UCSD-AML1 (cell line): ENCODE results near the gene MMD2.

ENCODE experiments used
- DNase-seq: peaks from one replicate; lab custom pipeline; 2025; ENCODE audit not compliant: unreplicated experiment; lab: John Stamatoyannopoulos, UW

MMD2 gene

DNA sequence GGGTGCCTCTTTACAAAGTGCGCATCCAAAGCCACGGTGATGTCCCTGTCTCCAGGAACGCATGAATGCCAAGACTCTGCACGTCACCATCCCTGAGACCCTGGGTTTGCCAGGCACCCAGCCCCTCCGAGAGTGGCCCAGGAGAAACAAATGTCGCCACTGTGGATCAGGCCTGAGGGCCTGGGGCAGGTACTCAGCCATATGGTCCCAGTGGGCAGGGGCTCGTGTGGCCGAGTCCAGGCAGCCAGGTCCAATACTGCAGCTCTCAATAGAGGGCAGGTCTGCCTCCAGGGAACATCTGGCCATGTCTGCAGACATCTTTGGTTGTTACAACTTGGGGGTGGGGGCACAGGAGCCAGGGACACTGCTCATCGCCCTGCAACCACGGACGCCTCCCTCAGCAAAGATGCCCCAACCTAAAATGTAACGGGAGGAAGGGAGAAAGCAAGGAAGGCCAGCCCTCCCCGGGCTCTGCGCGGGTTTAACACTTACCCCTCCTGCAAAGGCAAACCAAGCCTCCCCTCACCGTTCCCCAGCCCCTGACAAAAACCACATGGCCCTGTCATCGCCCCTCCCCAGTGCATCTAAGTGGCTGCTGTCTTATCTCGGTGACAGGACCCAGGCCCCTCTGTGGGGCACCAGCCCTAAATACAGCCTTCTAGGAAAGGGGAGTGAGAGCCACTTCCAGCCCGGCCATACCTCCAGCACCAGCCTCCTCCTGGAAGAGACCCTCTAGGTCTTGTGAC is 86.9 kb downstream of the MMD2 start:
- DNase-seq: no peak

- DNase-seq: no peak
Observed at GRCh38 chr7:4871056-4871680, 87.8 kb downstream of the MMD2 start.

DNA sequence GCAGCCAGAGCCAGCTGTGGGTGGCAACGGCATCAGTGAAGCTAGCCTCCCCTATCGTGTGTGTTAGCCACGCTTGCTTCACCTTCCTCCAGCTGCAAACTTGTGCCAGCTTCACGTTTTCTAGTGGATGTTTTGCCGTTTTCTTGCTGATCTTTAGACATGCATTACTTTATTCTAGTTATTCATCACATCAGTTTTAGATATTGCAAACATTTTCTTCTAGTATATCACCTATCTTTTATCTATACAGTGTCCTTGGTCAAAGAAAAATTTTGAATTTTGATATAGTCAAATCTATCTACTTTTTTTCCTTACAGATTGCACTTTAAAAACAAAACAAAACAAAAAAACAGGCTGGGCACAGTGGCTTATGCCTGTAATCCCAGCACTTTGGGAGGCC is 90.5 kb downstream of the MMD2 start:
- no peak for DNase-seq

DNA sequence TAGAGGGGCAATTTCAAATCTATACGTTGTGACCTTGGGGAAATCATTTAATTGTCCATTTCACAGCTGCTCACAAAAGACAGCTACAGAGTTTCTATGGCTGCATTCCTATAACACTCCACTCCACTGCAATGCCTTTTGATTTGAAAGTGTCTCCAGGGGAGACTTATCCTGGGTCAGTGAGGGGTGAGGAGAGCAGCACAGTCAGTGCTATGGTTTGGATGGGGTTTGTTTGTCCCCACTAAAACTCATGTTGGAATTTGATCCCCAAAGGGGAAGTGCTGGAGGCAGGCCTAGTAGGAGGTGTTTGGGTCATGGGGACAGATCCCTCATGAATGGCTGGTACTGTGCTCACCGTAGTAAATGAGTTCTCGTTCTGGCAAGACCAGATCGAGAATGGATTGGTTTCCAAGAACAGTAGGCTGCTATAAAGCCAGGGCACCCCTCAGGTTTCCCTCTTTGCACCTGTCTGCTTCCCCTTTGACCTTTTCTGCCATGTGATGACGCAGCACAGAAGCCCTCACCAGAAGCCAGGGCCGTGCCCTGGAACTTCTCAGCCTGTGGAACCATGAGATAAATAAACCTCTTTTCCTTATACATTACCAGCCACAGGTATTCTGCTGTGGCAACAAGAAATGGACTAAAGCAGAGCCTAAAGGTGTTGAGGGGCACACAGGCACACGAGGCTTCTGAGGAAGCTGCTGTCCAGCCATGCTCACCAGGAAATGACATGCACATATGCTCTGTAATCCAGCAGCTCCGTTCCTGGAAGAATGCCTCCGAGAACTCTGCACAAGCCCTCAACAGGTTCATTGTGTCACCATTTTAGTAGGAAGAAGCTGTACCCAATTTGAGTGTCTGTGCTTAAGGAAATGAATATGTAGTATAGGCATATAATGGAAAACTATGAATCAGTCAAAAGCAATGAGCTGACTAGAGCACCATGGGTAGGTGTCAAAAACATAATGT is 92.2 kb downstream of the MMD2 start:
- DNase-seq: no peak

GRCh38 chr7:4862156-4862555 is 96.8 kb downstream of the MMD2 start:
- DNase-seq: no peak

DNA sequence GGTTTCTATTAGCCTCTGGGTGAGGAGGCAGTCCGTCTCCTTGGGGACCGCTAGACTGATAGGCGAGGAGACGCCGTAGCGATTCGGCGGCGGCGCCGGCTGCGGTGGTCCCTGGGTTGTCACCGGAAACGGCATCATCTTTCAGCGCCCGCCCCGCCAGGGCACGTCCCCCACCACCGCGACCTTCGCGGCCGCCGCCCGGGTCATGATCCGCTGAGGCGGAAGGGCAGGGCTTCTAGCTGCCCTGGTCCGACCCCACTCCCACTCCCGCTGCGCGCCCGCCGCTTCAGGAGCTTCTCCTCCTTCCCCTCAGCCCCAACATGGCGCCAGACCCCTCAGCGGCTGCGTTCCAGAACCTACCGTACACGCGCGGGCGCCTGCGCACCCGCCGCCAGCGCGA is 97.3 kb downstream of the MMD2 start, which contains the start of gene PAPOLB:
Gene PAPOLB, minus strand, starts transcription at position 358 of the 400 bp plus-strand sequence. Its CDS starts 220 bp downstream, at position 138.
- DNase-seq: no peak

DNA sequence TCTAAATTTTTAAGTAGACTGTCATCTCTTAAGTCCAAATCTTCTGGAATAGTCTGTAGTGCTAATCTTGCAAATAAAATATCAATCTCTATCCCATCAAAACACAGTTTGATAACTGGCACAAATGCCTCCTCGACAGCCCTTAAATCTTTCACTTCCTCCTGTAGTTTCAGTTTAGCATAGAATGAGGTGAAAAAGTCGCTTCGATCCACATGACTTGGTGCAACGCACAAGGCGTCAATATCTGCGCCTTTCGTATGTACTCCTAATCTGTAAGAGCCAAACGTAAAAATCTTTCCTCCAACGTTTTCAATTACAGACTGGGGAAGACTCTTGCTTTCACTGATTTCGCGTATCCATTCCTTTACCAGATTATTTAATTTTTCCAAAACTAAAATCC is 97.8 kb downstream of the MMD2 start:
- no peak for DNase-seq

DNA sequence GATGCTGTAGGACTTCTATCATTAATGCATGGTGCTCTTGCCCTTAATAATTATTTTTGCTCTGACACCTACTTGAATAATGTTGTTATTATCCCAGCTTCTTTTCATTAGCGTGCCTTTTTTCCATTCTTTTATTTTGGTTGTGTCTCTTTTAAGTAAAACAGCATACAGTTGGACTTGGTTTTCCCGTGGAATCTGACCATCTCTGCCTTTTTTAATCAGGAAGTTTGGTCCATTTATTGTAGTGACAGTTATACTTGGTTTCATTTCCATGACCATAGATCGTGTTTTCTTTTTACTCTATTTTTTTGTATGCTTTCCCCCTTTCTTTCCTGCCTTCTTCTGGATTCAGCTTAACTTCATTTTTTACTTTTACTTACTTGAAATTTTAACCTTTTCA is 101.8 kb downstream of the MMD2 start:
- no peak for DNase-seq

GRCh38 chr7:4856336-4857057 is 102.5 kb downstream of the MMD2 start:
- no peak for DNase-seq
